ENCODE measurements around the gene SH3BP4.
"Not testable (repeated sequence)": the region's sequence is repeated elsewhere in the genome, so short reads cannot be mapped to it uniquely, and the experiment has no call there.

Gene SH3BP4

DNA sequence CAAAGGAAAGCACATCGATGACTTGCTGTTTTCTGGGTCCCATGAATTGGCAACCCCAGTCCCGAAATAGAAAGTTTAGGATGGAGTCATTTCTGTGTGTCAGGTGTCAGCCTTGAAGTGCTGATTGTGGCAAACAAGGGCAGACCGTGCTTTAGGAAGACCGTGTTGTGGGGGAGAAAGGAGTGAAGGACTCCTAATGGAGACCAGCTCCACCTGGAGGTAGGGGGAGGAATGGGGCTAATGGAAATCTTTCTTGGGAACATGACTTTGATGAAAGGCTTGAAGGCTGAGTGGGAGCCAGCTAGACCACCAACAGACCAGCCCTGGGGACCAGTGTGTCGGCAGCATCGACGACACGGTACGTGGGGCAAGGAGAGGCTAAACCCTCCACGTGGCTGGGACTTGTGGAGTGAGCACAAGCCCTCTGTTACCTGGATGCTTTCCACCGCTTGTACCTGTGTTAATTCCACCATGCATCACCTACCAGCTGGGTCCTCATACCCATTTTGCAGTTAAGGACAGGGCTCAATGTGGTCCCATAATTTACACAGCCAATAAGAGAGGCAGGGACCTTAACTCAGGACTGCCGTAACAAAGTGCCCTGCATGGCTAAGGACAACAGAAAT lies 104.2 kb downstream of the SH3BP4 start:
- no peak for ATAC-seq
- DNase-seq, result no peak

DNA sequence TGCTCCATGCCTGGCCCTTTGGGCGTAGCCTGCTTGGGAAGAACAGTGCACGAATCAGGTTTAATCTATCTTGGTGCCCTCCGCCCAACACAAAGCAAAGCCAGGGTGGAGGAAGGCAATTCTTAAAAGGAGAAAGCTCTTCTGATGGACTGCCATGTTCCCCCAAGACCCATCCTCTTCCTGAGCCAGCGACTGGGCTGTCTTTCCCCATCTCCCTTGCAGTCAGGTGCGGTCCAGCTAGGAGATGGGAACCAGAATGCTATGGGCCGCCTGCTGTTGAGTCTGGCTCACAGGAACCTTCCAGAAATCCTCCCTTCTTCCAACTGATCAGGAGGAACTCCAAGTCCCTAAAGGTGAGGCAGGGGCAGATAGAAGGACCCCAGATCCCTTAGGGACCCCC lies 105.0 kb downstream of the SH3BP4 start:
- no peak for ATAC-seq
- no peak for DNase-seq

DNA sequence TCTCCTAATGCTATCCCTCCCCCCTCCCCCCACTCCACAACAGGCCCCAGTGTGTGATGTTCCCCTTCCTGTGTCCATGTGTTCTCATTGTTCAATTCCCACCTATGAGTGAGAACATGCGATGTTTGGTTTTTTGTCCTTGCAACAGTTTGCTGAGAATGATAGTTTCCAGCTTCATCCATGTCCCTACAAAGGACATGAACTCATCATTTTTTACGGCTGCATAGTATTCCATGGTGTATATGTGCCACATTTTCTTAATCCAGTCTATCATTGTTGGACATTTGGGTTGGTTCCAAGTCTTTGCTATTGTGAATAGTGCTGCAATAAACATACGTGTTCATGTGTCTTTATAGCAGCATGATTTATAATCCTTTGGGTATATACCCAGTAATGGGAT lies 105.8 kb downstream of the SH3BP4 start:
- DNase-seq, ATAC-seq: not testable (repeated sequence)

DNA sequence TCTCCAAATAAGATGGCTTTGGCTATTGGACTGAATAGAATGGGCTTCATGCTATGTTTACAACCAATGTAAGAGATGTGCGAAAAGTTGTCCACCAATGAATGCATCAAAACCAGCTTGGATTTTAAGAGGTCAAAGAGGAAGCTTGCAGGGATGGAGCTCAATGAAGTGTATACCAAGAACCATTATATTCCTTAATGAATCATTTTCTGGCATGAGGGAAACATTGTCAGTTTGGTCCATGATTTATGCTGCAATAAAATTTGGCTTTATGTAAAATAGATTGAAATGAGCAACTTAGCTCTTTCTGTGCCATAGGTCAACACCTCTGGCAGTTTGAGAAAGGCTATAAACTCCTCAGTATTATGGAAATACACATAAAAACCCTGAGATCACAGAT lies 107.3 kb downstream of the SH3BP4 start:
- DNase-seq (no peak), ATAC-seq (no peak)

DNA sequence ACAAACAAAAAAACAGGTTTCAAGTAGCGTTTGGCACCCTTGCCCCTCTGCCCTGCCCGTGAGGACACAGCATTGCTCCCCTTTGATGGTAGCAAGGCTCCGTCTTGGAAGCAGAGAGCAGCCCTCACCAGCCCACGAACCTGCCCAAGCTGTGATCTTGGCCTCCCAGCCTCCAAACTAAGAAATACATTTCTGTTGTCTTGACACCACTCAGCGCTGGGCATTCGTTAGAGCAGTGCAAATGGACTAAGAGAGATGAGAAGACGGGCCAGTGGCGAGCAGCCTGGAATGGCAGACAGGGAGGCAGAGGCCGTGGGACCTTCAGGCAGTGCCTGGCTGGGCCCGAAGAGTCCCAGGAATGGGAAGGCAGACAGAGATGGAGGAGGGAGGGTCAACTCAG lies 109.8 kb downstream of the SH3BP4 start:
- ATAC-seq (no peak), DNase-seq (no peak)

DNA sequence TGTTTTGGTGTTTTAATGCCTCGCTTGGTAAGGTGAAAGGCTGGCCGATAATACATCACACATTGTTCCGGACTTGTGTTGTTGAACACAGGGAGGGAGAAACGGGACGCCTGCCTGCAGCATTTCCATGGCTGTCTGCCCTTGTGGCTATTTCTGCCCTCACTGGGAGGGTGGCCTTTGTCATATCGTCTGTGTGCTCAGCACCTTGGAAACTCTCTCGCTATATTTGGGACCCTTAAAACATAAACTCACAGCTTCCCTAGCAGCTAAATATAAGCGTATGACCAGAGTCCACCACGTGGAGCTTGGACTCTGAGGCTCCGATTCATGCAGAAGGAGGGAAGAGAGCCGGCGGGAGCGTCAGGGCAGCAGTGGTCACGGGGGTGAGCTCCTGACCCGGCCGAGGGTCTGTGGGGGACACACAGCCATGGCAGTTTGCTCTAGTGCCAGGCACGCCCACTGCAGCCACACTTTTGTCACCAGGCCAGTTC lies 111.7 kb downstream of the SH3BP4 start:
- ATAC-seq (no peak), DNase-seq (no peak)

DNA sequence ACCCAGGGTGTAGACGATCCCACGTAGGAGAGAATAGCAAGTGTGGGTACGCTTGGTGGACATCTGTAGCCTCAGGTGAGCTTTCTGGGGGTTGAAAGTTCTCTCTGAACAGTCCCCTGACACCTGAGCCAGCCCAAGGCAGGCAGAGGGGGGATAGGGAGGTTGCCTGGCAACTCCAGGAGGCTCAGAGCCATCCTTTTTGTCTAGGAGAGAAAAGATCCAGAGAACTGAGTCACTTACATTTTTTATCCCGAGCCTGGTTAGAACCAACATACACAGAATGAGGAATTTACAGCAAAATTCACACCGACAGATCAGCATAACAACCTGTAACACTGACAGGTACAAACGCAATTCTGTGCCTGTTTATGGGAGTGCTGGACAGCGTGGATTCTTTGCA lies 113.2 kb downstream of the SH3BP4 start:
- no peak for ATAC-seq

DNA sequence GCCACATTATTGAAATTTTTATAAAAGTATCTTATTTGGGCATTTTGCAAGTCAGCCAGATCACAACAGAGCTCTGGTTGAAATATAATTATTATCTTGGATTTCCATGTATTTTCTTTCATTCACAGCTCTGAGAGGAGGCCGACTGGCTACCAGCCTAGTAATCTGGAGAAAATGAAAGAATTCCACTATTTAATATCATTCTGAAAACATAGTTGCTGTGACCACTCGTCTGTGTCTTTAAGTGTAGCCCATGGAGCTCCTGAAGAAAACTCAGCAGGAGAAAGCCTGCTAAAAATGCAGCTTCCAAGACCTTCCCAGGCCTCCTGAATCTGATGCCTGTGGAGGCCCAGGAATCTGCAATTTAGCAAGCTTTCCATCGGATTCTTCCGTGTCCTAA lies 114.7 kb downstream of the SH3BP4 start:
- ATAC-seq, result no peak
- DNase-seq, result no peak

More for the DNA sequence above, 113.2 kb downstream of the SH3BP4 start:
- DNase-seq, result no peak

DNA sequence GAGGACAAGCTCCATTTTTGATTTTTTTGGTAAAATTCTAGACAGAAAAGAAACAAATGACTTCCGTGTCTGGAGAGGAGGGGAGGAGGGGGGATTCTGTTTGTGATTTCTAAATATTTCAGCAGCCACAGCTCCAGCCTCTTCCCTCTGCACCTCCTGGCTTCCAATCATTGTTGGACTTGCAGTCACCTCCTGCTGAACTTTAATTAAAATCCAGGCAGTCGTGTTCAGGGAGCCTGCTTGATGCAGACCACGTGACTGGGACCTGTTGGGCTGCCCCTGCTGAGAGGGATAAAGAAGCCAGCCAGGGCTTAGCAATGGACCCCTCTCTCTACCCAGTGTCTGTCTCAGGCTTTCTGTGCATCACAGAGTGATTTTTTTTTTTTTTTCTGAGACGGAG lies 115.1 kb downstream of the SH3BP4 start:
- DNase-seq (no peak), ATAC-seq (no peak)

DNA sequence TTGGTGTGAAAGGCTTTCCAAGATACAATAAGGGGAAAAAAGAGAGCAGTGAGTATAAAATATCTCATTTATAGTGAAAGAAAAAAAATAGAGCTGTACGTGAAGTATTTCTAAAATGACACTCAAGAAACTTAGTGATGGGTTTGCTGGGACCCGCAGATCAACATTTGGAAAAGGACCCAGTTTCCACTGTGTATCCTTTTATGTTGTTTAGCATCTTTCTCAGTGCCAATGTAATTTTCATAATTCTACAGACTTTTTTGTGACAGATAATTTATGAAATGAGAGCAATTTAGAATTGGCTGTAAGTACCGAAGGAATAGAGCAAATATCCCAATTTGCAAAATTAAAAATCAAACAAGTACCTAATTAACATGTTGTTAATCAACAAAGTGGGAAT lies 116.9 kb downstream of the SH3BP4 start:
- DNase-seq, result no peak
- ATAC-seq, result no peak

DNA sequence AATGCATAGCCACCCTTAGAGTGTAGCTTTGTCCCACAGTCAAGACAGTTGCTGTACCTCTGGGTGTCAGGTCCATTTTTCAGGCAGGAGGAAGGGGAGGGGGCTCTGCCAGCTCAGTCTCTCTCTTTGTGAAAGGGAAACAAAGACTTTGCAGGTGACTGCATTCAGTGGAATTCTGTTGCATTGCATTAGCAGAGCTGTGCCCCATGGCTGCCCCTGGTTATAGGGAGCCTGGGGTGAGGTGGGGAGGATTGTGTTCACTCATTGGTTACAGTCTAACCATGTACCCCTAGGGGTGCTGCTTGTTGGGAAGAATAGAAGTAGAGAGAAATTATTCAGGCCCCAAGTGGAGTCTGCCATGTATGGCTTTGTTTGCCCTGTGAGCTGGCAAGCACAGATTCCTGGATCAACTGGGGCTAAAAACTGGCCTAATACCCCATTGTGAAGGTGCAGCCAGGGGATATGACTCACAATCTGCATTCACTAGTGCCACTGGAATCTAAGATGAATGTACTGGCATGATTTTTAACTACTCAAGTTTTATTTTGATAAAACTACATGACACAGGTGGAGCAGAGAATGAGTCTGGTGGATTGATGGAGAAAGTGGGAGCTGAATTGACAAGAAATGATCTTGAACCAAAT lies 118.4 kb downstream of the SH3BP4 start:
- ATAC-seq (no peak), DNase-seq (no peak)

DNA sequence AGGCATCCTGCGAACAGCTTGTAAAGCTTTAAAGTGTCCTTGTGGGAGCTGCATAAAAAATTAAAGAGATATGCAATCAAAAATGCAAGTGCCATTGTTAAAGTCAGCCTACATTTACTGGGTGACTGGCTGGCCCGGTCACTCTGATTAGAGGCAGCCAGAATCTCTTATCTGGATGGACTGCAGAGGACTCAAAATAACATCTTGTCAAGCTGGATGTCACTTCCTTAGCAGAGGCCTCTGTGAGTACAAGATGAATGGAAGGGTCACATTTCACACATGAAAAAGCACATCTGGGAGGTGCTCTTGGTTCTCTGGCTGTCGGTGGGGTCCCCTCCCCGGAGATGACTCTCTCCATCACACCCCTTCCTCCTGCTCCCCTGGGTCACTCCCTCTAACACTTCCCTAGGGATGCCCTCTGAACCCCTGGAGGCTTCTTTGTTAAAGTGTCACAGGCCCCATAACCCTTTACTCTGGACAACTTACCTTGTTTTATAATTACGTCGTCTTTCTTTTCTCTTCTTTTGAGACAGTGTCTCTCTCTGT lies 122.1 kb downstream of the SH3BP4 start:
- no peak for ATAC-seq

DNA sequence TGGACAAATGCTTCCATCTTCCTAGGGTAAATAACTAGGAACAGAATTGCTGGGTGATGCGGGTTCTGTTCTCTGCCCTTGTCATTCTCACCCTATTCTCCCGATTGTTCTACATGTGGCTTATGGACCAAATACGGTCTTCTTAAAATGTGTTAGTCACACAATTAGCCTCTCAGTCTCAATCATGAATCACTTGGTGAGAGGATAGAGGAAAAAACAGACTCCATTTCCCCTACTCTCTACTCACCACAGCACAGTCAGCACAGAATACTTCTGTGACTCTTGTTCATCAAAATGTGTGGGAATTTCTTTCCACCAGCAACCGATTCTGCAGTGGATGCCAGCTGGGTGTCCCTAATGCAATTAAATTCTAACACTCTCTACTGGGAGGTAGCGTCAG lies 125.2 kb downstream of the SH3BP4 start:
- no peak for DNase-seq

More for the DNA sequence above, 122.1 kb downstream of the SH3BP4 start:
- no peak for DNase-seq

DNA sequence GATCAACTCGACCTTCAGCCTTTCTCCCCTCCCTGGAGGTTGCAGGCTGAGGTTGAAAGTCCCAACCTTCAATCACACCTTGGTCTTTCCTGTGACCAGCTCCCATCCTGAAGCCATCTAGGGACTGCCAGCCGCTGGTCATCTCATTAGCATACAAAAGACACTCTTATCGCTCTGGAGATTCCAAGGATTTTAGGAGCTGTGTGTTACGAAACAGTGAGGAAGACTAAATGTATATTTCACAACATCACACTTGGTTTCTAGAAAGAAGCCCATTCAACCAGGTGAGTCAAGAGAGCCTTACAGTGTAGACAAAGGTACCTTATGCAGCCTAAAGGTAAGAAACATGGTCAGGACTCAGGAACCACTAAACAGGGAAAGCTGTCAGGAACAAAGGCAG lies 126.4 kb downstream of the SH3BP4 start:
- DNase-seq, result no peak
- no peak for ATAC-seq

More for the DNA sequence above, 125.2 kb downstream of the SH3BP4 start:
- ATAC-seq, result no peak

DNA sequence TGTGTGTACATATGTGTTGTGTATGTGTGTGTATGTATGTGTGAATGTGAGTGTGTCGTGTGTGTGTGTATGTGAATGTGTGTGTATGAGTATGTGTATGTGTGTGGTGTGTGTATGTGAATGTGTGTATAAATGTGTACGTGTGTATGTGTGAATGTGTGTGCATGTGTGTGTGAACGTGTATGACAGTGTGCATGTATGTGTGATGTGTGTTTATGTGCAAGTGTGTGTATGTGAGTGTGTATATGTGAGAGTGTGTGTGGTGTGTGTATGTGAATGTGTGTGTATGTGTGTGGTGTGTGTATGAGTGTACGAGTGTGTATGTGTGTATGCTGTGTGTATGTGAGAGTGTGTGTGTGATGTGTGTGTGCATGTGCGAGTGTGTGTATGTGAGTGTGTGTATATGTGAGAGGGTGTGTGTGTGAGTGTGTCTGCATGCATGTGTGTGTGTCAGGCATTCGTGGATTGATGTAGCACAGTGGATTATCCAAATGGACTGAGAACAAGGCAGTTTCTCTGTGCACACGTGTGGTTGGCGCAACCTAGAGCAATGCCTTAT lies 127.2 kb downstream of the SH3BP4 start:
- ATAC-seq, result no peak
- no peak for DNase-seq

DNA sequence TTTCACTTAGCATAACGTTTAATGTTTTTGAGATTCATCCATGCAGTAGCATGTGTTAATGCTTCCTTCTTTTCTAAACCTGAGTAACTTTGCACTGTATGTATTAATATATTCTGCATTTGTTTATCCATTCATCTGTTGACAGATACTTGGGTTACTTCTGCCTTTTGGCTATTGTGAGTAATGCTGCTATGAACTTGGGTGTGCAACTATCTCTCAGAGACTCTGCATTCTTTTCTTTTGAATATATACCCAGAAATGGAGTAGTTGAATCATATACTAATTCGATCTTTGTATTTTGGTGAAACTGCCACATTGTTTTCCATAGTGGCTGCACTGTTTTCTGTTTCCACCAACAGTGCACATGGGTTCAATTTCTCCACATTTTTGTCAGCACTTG lies 128.3 kb downstream of the SH3BP4 start:
- no peak for DNase-seq
- ATAC-seq, result no peak

DNA sequence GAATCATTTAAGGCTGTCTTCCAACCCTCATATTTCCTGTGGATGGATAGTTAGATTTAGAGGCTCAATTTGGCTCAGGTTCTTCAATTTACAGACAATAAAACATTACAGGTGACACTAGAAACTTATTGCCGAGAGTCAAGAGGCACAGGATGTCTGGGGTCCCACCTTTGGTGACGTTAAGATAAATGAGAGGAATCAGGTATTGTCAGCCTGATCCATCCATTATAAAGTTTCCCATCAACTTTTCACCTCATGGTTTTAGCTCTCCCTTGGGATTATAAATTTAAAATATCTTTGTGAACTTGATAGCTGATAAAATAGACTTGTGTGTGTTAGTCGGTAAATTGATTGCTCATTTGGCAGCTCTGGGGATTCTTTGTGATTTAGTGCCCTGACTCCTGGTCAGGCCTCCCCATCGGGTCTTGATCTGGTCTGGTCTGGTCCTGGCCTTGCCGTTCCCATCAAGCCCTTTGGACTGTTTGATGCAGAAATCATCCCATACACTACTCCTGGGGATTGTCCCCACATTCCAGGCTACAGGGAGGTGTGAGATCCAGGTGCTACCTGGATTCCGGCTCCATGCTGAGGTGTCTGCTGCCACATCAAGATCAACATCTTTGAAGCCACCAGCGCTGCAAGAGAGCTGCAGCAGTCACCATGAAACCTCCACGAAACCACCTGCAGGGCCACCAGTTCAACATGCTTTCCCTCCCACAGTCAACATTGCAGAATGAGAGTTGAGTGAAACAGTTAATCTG lies 130.9 kb downstream of the SH3BP4 start:
- no peak for ATAC-seq
- DNase-seq, result no peak

DNA sequence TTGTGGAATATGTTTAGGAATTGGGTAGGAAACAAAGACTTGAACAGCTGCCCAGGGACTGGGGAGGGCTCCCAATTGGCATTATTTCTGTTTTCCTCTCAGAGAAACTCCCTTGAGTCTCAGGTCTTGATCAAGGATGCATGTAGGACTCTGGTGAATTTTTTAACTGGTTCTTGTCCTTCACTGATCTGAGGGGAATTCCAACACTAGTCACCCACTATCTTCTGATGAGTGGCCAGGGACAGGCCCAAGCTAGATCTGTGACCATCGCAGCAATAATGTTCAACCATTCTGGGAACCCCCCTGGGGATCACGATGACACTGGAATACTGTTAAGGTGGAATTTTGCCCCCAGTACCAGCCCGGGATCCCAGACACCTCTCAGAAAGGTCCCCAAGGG lies 132.0 kb downstream of the SH3BP4 start:
- DNase-seq (no peak), ATAC-seq (no peak)

DNA sequence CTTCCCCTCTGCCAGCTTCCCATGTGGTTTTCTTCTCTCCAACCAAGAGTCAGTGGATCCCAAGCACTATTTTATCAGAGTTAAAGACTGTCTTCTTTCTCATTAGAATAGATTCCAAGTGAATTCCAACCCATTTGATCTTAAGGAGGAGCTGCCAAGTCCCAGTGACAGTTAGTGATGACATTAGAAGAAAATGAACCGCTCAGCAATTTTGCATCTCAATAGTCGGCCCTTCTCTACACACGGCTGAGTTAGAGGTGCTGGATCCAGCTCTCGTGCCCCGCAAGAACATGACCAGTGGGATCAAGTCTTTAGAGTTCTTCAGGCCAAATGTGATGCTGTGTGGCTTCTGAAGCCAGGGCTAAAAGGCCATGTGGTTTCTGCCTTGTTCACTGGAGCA lies 132.6 kb downstream of the SH3BP4 start:
- DNase-seq, result no peak
- no peak for ATAC-seq

DNA sequence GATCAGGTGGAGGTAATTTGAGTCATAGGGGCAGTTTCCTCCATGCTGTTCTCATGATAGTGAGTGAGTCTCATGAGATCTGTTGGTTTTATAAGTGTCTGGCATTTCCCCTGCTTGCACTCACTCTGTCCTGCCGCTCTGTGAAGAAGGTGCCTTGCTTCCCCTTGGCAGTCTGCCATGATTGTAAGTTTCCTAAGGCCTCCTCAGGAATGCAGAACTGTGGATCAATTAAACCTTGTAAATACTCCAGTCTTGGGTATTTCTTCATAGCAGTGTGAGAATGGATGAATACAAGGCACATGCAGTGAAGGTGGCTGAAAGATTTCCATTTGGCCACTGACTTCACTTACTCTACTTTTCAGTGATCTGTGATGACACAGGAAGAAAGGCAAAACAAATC lies 133.7 kb downstream of the SH3BP4 start:
- DNase-seq (no peak), ATAC-seq (no peak)

DNA sequence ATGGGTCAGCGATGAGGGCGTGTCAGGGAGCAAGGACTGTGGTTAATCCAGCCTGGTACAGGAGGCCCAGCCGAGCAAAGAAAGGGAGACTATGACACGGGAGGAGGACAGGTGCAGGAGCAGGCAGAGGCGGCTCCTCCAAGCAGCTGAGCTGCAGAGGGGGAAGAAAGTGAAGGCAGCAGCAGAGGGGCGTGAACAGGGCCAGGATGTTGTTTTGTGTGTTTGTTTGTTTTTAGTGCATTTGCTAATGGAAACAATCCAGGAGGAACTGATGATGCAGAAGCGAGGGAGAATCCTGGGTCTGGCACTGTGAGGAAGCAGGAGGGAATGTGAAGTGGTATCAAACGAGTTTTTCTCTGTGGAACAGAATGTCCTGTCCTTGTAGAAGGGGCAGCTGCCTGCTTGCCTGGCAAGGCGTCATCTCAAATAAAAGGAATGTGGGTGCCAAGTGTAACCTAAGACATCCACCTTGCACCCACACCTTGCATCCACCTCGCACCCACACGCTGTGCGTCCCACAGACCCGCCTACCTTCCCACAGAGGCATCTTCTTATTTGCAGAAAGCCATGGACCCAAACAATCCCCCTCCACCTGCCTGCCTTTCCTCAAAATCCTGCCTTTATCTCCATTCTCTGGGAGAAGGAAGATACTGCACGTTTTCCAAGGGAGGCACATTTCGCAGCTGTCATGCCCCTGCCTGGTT lies 134.8 kb downstream of the SH3BP4 start:
- no peak for ATAC-seq
- no peak for DNase-seq

DNA sequence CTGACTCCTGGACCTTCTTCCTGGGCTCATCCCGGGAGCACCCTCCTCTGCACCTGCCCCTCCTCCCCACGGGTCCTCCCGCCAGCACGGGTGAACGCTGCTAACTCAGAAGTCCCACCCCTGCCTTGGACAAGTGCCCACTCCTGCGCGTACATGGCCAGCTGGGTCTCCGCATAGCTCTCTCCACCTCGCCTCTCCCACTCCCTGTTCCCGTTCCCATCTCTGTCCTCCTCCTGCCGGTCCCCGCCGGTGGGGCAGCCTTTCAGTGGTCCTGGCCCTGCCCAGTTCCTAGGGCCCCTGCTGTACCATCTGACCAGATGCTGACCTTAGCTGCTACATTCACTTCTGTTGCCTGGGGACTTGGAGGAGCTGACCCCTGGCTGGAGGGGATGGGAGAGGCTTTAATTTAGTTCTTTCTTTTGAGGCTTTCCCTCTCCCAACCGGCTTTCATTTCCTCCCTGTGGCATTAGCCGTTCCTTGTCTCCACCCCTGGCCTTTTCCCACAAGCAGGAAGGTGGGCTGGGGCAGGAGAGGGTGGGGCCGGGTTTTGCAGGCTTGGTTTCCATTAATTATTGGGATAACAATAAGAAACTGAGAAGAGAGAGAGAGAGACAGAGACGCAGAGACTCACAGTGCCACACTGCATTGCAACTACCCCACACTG lies 136.1 kb downstream of the SH3BP4 start:
- ATAC-seq (no peak), DNase-seq (no peak)

All from stimulated activated naive CD8-positive, alpha-beta T cell treated with anti-CD3 and anti-CD28 coated beads, Interleukin-15, Interleukin-2, amounts not matched to agents 100 U/mL and 50 U/mL, for 24 hours (primary cell).